Prostate gland (tissue), 2 donors: Measurements from ENCODE around the gene ANKRD6.

Experiments
- POLR2A ChIP-seq: fragments of 450-650 bp; IDR thresholded peaks from one replicate; pipeline ENCODE4 v1.6.1; 2016; ENCODE audit warnings: antibody characterized with exemption, mild to moderate bottlenecking
- POLR2AphosphoS5 ChIP-seq: sonication (generic); formaldehyde crosslinking; IDR thresholded peaks from one replicate; pipeline ENCODE4 v1.6.1; 2017; ENCODE audit warnings: antibody characterized with exemption
- TF ChIP-seq, protein P1 (sequence below), 4 experiments: fragments of 200-600 bp in 2 of 4; fragments of 450-650 bp in 2 of 4; sonication (generic) in 2 of 4; IDR thresholded peaks; 1 replicate in 3 of 4; 2 replicates in 1 of 4; pipeline ENCODE4 v1.5.1; 2016 to 2019; ENCODE audit warnings: antibody characterized with exemption in 4 of 4, mild to moderate bottlenecking in 2 of 4, moderate library complexity in 2 of 4

DNA sequence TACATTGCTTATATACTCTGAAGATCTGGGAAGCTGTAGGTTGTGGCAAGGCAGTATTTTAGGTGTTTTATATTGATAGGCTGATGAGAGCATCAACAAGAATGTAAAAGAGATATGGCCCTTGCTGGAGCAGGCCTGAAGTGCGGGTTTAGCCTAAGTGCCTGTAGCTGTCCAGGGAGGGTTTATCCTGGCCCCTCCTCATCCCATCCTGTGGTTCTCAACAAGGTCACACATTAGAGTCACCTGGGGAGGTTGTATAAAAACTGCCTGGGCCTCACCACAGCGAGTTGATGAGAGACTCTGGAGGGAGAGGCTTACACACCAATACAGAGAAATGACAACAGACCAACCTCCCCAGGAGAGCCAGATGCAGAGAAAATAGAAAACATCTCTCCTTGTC, 157.2 kb downstream of the ANKRD6 start:
- TF ChIP-seq POLR2A (no peak), POLR2AphosphoS5 (no peak)
- TF ChIP-seq, protein P1, sequence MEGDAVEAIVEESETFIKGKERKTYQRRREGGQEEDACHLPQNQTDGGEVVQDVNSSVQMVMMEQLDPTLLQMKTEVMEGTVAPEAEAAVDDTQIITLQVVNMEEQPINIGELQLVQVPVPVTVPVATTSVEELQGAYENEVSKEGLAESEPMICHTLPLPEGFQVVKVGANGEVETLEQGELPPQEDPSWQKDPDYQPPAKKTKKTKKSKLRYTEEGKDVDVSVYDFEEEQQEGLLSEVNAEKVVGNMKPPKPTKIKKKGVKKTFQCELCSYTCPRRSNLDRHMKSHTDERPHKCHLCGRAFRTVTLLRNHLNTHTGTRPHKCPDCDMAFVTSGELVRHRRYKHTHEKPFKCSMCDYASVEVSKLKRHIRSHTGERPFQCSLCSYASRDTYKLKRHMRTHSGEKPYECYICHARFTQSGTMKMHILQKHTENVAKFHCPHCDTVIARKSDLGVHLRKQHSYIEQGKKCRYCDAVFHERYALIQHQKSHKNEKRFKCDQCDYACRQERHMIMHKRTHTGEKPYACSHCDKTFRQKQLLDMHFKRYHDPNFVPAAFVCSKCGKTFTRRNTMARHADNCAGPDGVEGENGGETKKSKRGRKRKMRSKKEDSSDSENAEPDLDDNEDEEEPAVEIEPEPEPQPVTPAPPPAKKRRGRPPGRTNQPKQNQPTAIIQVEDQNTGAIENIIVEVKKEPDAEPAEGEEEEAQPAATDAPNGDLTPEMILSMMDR (IDR thresholded peaks at IDR 0.05): no peak
